HG03045 (cell line): ENCODE measurements around the gene IFI16.

Source experiments
- ATAC-seq: cut with Tn5 transposase; IDR thresholded peaks from one replicate; pipeline ENCODE4 v1.9.1; 2021; ENCODE audit warnings: mild to moderate bottlenecking, moderate library complexity; ENCODE audit not compliant: unreplicated experiment

IFI16 gene

DNA sequence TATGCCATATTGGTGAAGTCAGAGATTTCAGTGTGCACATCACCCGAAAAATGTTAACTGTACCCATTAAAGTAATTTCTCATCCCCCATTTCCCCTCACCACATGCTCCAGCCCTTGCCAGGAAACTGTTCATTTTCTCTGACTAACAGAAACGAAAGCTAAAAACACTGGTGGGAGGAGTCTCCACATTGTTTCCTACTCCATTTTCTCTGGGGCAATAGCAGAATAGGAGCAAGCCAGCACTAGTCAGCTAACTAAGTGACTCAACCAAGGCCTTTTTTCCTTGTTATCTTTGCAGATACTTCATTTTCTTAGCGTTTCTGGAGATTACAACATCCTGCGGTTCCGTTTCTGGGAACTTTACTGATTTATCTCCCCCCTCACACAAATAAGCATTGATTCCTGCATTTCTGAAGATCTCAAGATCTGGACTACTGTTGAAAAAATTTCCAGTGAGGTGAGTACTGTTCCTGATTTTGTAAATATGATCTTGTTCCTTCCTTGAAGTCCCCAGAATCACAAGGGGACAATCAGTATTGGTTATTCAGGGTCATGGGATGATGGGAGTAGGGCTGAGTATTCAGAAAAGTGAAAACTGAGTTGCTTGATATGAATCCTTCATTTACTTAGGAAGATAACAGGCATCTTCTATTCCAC is at the start of gene IFI16:
TSS of gene IFI16 (plus strand) at position 204 of the 658 bp plus-strand sequence. CDS start 4,774 bp downstream, outside the sequence.
- ATAC-seq: peak; percentile 79

GRCh38 chr1:158961178-158961577 is 48.5 kb upstream of the IFI16 start:
- ATAC-seq: no peak

DNA sequence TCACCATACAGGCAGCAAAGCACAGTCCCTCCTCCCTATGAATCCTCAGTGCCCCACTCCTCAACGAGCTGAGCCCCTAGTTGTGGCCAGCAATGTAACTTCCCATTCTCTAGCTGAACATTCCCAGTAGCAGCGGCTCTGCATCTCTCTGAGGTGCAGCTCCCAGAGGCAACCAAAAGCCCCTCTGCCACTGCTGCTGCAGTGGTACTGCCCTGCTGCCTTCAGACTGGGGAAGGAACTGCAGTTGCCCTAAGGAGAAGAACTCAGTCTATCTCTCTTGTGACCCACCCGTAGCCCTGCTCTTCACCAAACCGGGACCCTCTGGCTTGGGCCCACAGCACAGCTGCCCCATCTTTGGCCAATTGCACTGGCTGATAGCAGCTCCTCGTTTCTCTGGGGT is 46.7 kb upstream of the IFI16 start:
- ATAC-seq: no peak

DNA sequence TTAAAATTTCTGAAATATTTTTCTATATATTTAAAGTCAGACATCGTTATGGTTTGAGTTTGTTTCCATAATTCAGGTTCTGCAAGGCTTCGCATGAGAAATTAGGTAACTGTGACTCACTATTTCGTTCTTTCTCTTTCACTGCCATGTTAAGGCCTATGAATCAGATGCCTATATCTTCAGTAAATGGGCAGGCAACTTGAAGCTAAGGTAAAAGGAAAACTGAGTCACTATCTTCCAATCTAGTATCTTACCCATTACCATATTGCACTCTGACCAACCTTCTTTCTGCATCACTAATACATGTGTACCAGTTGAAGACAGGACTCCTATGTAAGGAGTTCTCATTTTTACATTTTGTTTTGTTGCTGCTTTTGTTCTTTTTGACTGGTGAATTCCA is 40.5 kb upstream of the IFI16 start:
- ATAC-seq: no peak

DNA sequence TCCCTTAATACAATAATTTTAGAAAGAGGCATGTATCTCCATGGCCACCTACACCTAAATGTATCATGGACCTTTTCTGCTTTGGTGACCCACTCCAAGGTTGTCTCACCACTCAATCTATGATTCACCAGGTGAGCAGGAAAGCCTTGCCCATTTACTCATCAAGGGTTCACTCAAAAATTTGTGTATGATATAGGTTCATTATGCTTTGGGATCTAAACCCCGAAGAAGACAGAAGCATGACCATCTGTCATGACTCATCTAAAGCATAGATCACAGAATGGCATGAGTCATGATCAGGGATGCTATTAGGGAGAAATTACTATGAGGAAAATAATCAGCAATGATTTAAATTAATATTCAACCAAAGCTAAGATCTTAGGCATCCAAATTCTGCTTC is 39.9 kb upstream of the IFI16 start:
- no peak for ATAC-seq

GRCh38 chr1:158972841-158973240 is 36.9 kb upstream of the IFI16 start:
- no peak for ATAC-seq

- ATAC-seq: no peak
These were observed 33.5 kb upstream of the IFI16 start for GRCh38 chr1:158976219-158976618.

DNA sequence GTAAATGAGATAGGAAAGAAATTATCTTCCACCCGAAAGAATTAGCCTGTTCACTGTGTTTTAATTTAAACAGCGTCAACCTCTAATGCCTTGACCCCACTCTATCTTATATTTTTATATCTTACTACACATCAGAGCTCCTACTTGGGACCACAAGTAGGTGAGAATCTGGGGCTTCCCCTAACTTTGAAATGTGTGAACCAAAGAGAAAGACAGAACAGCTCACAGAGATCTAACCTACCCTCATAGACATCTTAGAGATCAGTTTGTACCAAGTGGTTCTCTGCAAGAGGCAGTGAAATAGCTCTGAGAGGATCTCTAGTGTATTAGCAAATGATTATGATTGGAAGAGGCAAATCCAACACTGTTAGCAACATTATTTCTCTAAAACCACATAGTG is 31.0 kb upstream of the IFI16 start:
- no peak for ATAC-seq

GRCh38 chr1:158979229-158979628 is 30.5 kb upstream of the IFI16 start:
- ATAC-seq: no peak

GRCh38 chr1:158983235-158983634 is 26.5 kb upstream of the IFI16 start:
- no peak for ATAC-seq

DNA sequence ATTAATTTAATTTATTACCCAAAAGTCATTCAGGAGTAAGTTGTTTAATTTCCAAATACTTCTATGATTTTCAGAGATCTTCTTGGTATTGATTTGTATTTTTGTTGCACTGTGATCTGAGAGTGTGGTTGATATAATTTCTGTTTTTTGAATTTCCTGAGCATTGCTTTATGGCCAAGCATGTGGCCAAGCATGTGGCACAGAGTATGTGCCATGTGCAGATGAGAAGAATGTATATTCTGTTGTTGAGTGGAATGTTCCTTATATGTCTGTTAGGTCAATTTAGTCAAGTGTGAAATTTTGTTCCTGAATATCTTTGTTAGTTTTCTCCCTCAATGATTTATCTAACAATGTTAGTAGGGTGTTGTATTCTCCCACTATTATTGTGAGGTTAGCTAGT is 25.3 kb upstream of the IFI16 start:
- ATAC-seq: no peak

DNA sequence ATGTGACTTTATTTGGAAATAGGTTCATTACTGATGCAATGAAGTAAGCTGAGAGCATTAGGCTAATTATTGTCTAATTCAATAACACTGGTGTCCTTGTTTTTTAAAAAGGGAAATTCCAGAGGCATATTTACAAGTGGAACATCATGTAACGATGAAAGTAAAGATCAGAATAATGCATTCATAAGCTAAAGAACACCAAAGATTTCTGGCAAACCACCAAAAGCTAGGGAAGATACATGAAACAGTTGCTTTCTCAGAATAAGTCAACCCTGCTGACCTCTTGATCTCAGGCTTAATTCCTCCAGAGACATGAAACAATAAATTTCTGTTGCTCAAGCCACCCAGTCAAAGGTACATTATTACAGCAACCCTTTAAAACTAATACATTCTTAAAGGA is 20.3 kb upstream of the IFI16 start:
- ATAC-seq: no peak

GRCh38 chr1:158992787-158993312 is 16.9 kb upstream of the IFI16 start:
- ATAC-seq: no peak

GRCh38 chr1:158996998-158997397 is 12.7 kb upstream of the IFI16 start:
- no peak for ATAC-seq

- ATAC-seq: no peak
These were observed 11.5 kb upstream of the IFI16 start for GRCh38 chr1:158998037-158998780.

DNA sequence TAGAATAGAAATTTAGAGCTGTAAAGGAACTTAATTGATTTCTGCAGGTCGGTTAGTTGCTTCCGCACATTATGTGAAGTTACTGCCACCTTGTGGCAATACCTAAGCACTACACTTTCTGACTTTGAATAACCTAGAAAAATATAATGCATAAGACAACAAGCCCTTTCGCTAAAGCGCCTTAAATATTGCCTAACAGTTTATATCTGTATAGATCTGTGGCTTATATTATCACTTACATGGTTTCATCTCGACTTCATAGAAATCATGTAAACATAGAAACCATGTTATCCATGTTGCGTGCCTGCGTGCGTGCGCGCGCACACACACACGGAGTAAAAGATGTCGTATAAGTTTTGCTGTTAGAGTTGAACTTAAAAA is 10.9 kb upstream of the IFI16 start:
- ATAC-seq: no peak

DNA sequence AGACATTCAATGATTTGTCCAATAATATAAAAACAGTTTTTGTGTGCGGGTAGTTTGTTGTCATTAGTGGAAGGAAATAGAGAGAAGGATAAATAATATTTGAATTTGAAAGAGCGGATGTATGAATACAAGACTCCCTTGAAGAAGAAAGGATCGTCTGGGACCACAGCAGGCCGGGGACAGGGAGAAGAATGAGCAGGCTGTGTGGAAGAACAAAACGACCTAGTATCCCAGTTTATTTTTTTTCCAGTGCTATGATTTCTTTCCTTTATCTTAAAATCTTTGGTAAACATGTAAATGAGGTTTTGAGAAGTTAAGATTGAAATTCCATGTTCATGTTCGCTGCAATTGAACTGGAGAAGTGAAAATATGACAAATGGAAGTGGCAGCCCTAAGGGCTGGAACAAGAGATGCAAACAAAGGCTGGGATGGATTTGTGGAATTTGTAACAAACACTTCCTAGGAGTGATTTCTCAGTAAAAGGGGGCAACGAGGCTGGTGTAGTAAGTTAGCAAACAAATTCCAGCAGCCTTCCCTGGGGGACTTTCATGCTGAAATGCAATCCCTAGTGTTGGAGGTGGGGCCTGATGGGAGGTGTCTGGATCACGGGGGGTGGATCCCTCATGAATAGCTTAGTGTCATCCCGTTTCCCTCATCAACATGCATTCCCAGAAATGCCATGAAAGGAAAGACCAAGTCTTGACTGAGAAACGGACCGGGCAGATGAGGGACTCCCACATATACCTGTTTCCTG is 10.2 kb upstream of the IFI16 start:
- no peak for ATAC-seq

GRCh38 chr1:159000070-159000409 is 9.7 kb upstream of the IFI16 start:
- no peak for ATAC-seq

- ATAC-seq: no peak
These were observed 9.1 kb upstream of the IFI16 start for GRCh38 chr1:159000625-159001024.

GRCh38 chr1:159005161-159005560 is 4.5 kb upstream of the IFI16 start:
- ATAC-seq: no peak

- no peak for ATAC-seq
These were observed 4.0 kb upstream of the IFI16 start for GRCh38 chr1:159005676-159006075.
